ENCODE results near the gene LAMC3. TPM values are rescaled to one million over a fixed set of nuclear protein-coding genes. Genes with fewer than 3 reads are reported as not detected.

Gene LAMC3
- total RNA-seq, 1 experiment from 2014 or later: 2.9 TPM

GRCh38 chr9:131072107-131072870 lies 63.3 kb downstream of the LAMC3 start:
- in situ Hi-C loops (cut with HindIII; ENCODE audit: low pct_unique_long_range_greater_than_20kb, low sequenced_read_pairs): no loop called here
- no peak for DNase-seq (ENCODE audit: low read depth, low spot score)

- in situ Hi-C loops (cut with HindIII; ENCODE audit: low pct_unique_long_range_greater_than_20kb, low sequenced_read_pairs): no loop called here
- DNase-seq (ENCODE audit: low read depth, low spot score): no peak
Measured at GRCh38 chr9:131072871-131073237, 63.9 kb downstream of the LAMC3 start.

DNA sequence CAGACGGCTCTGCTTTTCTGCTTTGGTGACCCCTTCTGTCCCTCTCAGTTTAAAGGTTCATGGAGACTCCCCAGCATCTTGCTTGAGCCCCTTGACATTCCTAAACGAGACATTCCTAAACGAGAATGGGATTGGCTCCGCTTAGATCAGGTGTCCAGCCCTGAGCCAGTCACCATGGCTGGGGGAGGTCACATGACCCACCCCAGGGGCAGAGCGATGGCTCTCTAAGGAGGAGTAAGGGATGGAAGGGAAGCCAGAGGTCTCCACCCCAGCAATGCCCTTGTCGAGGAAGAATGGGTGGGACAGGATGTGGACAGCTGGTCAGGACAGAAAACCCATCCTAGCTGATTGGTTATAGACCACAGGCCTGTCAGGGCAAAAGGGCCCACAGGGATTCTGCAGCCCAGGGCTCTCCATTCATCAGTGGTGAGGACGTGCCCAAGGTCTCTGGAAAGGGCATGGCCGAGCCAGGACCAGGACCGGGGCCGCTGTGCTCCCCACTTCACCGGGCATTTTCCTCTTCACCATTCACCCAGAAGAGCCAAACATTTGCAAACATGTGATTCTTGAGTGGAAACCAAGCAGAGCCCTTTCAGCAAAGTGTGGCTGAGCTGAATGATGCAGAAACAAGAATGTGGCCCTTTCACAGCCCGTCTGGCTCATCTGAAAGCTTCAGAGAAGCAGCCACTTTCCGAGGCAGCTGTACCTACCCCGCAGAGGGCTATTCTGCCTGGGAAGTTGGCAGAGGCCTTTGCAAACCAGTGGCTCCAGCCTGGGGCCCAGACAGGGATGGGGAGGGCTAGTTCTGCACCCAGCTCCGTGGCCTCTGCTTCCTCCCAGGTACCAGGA lies 67.6 kb downstream of the LAMC3 start:
- in situ Hi-C loops (cut with HindIII; ENCODE audit: low pct_unique_long_range_greater_than_20kb, low sequenced_read_pairs): no loop called here

DNA sequence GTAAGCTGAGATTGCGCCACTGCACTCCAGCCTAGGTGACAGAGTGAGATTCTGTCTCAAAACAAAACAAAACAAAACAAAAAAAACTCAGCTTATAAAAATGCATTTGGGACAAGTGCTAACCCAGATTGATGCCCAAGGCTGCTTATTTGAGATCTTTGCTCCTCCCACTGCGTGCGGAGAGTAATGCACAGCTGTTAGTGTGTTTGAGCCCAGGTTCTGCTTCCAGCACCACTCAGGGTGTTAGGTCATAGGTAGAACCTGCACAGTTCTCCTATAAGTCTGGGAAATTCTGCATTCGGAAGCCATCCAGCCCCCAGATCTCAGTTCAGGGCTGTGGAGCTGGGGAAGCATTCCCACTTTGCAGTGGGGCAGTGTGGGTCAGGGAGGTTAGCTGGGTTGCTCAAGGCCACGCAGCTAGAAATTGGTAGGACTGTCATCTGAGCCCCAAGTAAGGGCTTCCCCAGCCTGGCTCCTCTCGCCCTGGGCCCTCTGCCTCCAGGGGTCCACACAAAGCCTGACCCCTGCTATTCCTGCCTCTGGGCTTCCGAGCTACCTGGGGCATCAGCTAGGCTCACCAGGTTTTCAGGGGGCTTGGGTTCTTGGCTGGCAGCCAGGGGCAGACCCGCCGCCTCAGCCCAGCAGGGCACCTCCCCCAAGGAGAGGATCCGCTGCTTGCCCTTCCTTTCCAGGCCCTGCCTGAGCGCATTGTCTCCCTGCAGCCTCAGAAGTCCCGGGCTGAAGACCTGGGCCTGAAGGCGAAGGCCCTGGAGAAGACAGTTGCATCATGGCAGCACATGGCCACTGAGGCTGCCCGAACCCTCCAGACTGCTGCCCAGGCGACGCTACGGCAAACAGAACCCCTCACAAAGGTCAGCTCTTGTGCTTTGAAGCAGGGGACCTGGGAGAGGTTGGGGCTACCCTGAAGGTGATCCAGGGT lies 69.7 kb downstream of the LAMC3 start:
- in situ Hi-C loops (cut with HindIII; ENCODE audit: low pct_unique_long_range_greater_than_20kb, low sequenced_read_pairs): no loop called here

More for the DNA sequence above, 67.6 kb downstream of the LAMC3 start:
- DNase-seq (ENCODE audit: low read depth, low spot score): no peak

GRCh38 chr9:131080589-131080988 lies 71.6 kb downstream of the LAMC3 start:
- DNase-seq (ENCODE audit: low read depth, low spot score): no peak
- in situ Hi-C loops (cut with HindIII; ENCODE audit: low pct_unique_long_range_greater_than_20kb, low sequenced_read_pairs): no loop called here

More for the DNA sequence above, 69.7 kb downstream of the LAMC3 start:
- DNase-seq (ENCODE audit: low read depth, low spot score): no peak

- DNase-seq (ENCODE audit: low read depth, low spot score): no peak
- in situ Hi-C loops (cut with HindIII; ENCODE audit: low pct_unique_long_range_greater_than_20kb, low sequenced_read_pairs): no loop called here
Measured at GRCh38 chr9:131081868-131082267, 72.9 kb downstream of the LAMC3 start.

- no peak for DNase-seq (ENCODE audit: low read depth, low spot score)
- in situ Hi-C loops (cut with HindIII; ENCODE audit: low pct_unique_long_range_greater_than_20kb, low sequenced_read_pairs): no loop called here
Measured at GRCh38 chr9:131082774-131083512, 74.0 kb downstream of the LAMC3 start.

DNA sequence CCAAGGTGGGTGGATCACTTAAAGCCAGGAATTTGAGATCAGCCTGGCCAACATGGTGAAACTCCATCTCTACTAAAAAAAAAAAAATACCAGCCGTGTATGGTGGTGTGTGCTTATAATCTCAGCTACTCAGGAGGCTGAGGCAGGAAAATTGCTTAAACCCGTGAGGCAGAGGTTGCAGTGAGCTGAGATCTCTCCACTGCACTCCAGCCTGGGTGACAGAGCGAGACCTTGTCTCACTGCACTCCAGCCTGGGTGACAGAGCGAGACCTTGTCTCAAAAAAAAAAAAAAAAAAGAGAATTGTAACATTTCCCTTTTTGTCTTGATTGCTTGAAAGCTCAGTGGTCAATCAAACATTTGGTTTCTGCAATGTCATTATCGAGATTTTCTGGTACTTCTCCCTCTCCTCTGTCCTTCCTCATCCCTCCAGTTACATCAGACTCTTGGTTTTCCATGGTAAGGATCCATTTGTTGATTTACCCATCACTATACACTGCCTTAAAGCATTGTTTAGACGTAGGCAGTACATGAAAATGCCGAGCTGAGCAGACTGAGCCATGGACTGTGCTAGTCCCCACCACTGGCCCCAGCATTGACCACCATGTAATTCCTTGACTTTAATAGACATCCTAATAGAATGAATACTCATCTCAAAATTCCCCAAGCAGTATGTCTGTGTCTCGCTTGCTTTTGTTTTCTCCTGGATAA lies 75.8 kb downstream of the LAMC3 start:
- DNase-seq (ENCODE audit: low read depth, low spot score): no peak
- in situ Hi-C loops (cut with HindIII; ENCODE audit: low pct_unique_long_range_greater_than_20kb, low sequenced_read_pairs): no loop called here

DNA sequence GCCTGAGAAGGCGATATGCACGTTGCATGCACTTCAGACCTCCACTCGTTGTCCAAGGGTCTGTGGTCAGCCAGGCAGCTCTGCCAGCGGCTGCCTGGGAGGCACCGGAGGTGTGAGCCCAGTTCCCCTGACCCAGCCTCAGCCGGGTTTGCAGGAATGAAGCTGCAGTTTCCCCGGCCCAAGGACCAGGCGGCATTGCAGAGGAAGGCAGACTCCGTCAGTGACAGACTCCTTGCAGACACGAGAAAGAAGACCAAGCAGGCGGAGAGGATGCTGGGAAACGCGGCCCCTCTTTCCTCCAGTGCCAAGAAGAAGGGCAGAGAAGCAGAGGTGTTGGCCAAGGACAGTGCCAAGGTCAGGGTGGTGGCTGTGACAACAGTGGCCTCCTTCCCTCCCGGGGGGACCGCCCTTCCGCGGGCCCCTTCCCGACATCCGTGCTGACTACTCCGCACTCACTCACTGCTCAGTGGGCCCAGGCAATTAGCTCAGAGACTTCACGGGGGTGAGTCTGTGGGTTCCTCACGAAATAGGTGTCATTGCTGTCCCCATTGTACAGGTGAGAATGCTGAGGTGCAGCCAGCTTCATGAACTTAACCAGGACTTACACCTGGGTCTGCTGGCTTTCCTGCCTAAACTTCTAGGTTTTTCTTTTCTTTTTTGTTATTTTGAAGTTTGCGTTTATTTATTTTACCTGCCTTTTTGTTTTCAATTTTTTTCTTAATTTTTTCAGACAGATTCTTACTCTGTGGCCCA lies 76.6 kb downstream of the LAMC3 start:
- in situ Hi-C loops (cut with HindIII; ENCODE audit: low pct_unique_long_range_greater_than_20kb, low sequenced_read_pairs): no loop called here
- DNase-seq (ENCODE audit: low read depth, low spot score): no peak

GRCh38 chr9:131087354-131087893 lies 78.5 kb downstream of the LAMC3 start:
- in situ Hi-C loops (cut with HindIII; ENCODE audit: low pct_unique_long_range_greater_than_20kb, low sequenced_read_pairs): no loop called here
- DNase-seq (ENCODE audit: low read depth, low spot score): no peak

DNA sequence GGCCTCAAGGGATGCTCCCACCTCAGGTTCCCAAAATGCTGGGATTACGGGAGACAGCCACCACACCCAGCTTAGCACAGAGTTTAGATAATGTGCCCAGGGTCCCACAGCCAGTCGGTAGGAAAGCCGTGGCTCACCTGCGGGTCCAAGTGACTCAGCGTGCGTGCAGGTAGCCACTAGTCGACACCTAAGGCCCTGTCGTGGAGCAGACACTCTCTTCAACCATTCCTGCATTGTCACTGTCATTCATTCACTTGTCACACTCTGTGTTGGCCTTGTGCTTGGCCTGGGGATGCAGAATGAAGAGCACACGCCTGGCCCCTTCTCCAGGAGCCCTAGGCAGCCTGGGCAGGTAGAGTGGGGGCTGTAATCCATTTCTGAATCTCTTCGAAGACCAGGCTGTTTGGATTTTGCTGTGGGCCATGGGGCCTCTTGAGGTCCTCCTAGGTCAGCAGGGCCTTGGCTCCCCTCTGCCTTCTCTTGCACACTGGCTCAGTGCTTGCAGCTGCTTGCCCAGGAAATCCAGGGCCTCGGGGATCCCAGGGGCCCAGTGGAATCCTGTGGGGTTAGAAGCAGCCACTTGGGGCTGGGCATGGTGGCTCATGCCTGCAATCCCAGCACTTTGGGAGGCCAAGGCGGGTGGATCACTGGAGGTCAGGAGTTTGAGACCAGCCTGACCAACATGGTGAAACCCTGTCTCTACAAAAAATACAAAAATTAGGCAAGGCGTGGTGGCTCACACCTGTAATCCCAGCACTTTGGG lies 81.2 kb downstream of the LAMC3 start:
- DNase-seq (ENCODE audit: low read depth, low spot score): no peak
- in situ Hi-C loops (cut with HindIII; ENCODE audit: low pct_unique_long_range_greater_than_20kb, low sequenced_read_pairs): no loop called here

DNA sequence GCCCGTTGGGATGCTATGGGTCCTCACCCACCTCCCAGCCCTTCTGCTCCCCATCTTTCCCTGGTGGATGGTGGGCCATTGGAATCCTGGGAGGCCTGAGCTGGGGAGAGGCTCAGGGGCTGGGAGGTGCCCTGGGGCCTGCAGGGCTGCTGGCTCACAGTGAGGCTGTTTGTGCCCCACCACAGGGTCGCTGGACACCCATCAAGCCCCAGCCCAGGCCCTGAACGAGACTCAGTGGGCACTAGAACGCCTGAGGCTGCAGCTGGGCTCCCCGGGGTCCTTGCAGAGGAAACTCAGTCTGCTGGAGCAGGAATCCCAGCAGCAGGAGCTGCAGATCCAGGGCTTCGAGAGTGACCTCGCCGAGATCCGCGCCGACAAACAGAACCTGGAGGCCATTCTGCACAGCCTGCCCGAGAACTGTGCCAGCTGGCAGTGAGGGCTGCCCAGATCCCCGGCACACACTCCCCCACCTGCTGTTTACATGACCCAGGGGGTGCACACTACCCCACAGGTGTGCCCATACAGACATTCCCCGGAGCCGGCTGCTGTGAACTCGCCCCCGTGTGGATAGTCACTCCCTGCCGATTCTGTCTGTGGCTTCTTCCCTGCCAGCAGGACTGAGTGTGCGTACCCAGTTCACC lies 82.5 kb downstream of the LAMC3 start:
- in situ Hi-C loops (cut with HindIII; ENCODE audit: low pct_unique_long_range_greater_than_20kb, low sequenced_read_pairs): no loop called here
- DNase-seq (ENCODE audit: low read depth, low spot score): no peak

DNA sequence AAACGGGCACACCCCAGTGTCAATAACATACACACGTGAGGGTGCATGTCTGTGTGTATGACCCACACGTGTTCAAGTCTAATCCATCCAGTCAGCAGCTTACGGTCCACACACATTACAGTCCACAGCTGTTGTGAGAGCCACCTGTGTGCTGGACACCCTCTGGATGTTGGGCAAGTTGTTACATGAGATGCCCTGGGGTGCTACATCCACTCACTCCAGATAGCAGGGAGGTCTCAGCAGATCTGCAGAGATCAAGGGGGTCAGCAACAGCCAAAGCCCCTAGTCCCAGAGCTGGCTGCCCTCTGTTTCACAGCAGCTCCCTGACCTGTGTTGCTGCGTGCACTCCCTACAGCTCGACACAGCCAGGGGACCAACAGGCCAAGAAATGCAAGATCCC lies 83.1 kb downstream of the LAMC3 start:
- no peak for DNase-seq (ENCODE audit: low read depth, low spot score)
- in situ Hi-C loops (cut with HindIII; ENCODE audit: low pct_unique_long_range_greater_than_20kb, low sequenced_read_pairs): no loop called here

DNA sequence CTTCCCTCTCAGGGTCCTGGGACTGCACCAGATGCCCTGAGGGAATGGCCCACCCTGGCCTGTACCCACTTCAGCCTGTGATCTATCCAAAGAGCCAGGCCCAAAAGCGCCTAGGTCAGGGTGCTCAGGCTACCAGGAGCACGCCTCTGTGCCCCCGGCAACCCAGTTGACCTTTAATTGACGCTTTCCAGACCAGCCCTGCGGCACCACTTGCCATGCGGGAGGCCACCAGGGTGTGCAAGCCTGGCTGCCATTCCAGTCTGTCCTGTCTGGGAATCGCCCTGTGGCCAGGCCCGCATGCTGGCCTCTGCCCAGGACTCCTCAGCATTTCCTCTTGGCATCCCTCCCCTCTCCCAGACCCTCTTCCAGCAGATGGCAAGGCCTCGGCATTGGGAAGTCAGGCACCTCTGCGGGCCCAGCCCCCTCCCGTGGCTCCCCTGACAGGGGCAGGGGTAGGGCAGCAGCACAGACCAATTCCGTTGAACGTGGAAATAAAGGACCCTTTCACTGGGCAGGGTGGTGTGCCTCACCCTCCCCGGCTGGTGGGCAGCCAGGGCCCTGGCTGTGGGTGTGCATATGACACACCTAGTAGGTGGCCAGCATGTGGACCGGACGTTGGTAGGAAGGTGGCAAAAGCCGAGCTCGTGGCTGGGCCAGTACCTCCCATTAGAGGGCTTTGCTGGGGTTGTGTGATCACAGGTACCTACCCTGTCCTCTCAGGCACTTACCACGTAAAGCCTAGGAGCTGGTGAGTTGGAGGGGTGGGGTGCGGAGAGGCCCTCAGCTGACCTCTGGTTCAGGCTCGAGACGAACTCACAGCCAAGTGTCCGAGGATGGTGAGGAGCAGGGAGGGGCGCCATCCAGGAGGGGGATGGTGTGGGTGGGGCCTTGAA lies 83.8 kb downstream of the LAMC3 start:
- in situ Hi-C loops (cut with HindIII; ENCODE audit: low pct_unique_long_range_greater_than_20kb, low sequenced_read_pairs): no loop called here

More for the DNA sequence above, 83.8 kb downstream of the LAMC3 start:
- DNase-seq (ENCODE audit: low read depth, low spot score): no peak
